ENCODE results near the gene OSER1. TPM values are rescaled to one million over a fixed set of nuclear protein-coding genes. Genes with fewer than 3 reads are reported as not detected.

Gene OSER1
- total RNA-seq, 1 experiment from 2014 or later = 19.6 TPM

DNA sequence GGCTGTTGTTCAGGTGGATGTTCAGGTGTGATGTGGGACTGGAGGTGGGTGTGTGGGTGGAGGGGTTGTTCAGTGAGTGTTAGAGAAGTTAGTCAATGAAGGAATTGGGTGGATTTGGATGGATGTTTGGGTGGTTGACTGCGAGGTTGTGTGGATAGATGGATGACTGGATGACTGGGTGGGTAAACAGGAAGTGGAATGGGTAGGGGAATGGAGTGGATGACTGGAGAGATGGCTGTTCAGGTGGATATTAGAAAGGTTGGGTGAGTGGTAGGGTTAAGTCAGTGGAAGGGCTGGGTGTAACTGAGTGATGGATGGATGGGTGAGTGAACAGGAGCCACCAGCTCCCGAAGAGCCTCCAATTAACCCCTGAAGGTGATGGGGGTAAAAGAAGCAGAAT is 51.4 kb downstream of the OSER1 start:
- no peaks in the 10 kb centered on the region for H3K4me1 ChIP-seq (ENCODE audit: low read length)
- no peak overlapping the region for H3K4me2 ChIP-seq (ENCODE audit: low read depth, low read length, poor library complexity, severe bottlenecking)
- H3K9me2 ChIP-seq (replicated peaks; ENCODE audit: insufficient read depth, low read length) = no peaks in the 10 kb centered on the region
- H3K9ac ChIP-seq (ENCODE audit: low read length) = no peak overlapping the region
- no peak for DNase-seq
- no peaks in the 10 kb centered on the region for H3K36me3 ChIP-seq (ENCODE audit: insufficient read depth, low read length)
- H3K27ac ChIP-seq (ENCODE audit: low read length) = no peak overlapping the region
- H3K27me3 ChIP-seq (ENCODE audit: low read length) = no peaks in the 10 kb centered on the region
- H3K79me2 ChIP-seq (ENCODE audit: low read length) = no peaks in the 10 kb centered on the region
- H2AFZ ChIP-seq (ENCODE audit: low read length) = no peak overlapping the region
- H3K4me3 ChIP-seq (ENCODE audit: low read length) = no peak overlapping the region
- no peaks in the 10 kb centered on the region for H3K9me3 ChIP-seq (ENCODE audit: low read length)
- no peaks in the 10 kb centered on the region for H4K20me1 ChIP-seq (ENCODE audit: insufficient read depth, low read depth, low read length)

DNA sequence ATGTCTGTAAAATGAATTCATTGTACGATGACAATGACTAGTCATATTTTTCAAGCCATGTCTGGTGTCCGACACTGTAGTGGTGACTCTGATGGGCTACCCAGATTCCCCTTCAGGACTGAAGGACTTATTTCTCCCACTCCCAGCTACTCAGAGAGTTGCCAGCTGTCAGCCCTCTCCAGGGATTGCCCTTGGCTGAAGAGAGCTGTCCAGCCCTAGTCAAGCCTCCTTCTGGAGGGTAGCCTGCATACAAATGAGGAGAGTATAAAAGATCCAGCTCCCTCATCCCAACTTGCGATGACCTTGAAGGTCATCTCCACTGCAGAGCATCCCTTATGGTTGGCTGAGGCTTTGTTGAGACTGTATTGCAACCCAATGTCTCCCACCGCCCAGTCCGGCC is 53.5 kb downstream of the OSER1 start:
- Histone ChIP-seq H4K20me1 (ENCODE audit: insufficient read depth, low read depth, low read length) (no peaks in the 10 kb centered on the region), H2AFZ (ENCODE audit: low read length) (no peak overlapping the region), H3K4me3 (ENCODE audit: low read length) (no peak overlapping the region), H3K9ac (ENCODE audit: low read length) (no peak overlapping the region), H3K79me2 (ENCODE audit: low read length) (no peaks in the 10 kb centered on the region), H3K36me3 (ENCODE audit: insufficient read depth, low read length) (no peaks in the 10 kb centered on the region), H3K9me2 (replicated peaks; ENCODE audit: insufficient read depth, low read length) (no peaks in the 10 kb centered on the region), H3K9me3 (ENCODE audit: low read length) (no peaks in the 10 kb centered on the region), H3K27ac (ENCODE audit: low read length) (no peak overlapping the region), H3K27me3 (ENCODE audit: low read length) (no peaks in the 10 kb centered on the region), H3K4me2 (ENCODE audit: low read depth, low read length, poor library complexity, severe bottlenecking) (no peak overlapping the region), H3K4me1 (ENCODE audit: low read length) (no peaks in the 10 kb centered on the region)
- DNase-seq = no peak

GRCh38 chr20:44154521-44155001 is 56.0 kb downstream of the OSER1 start:
- H3K4me3 ChIP-seq (ENCODE audit: low read length) = no peak overlapping the region
- H3K9me3 ChIP-seq (ENCODE audit: low read length) = no peaks in the 10 kb centered on the region
- H3K9me2 ChIP-seq (replicated peaks; ENCODE audit: insufficient read depth, low read length) = no peaks in the 10 kb centered on the region
- H3K4me1 ChIP-seq (ENCODE audit: low read length) = no peaks in the 10 kb centered on the region
- H3K9ac ChIP-seq (ENCODE audit: low read length) = no peak overlapping the region
- H3K79me2 ChIP-seq (ENCODE audit: low read length) = no peaks in the 10 kb centered on the region
- H3K27me3 ChIP-seq (ENCODE audit: low read length) = no peaks in the 10 kb centered on the region
- DNase-seq = no peak
- no peak overlapping the region for H2AFZ ChIP-seq (ENCODE audit: low read length)
- no peak overlapping the region for H3K4me2 ChIP-seq (ENCODE audit: low read depth, low read length, poor library complexity, severe bottlenecking)
- H3K27ac ChIP-seq (ENCODE audit: low read length) = no peak overlapping the region
- no peaks in the 10 kb centered on the region for H3K36me3 ChIP-seq (ENCODE audit: insufficient read depth, low read length)
- no peaks in the 10 kb centered on the region for H4K20me1 ChIP-seq (ENCODE audit: insufficient read depth, low read depth, low read length)

- DNase-seq = no peak
- H3K4me1 ChIP-seq (ENCODE audit: low read length) = no peaks in the 10 kb centered on the region
- no peak overlapping the region for H3K4me3 ChIP-seq (ENCODE audit: low read length)
- no peaks in the 10 kb centered on the region for H4K20me1 ChIP-seq (ENCODE audit: insufficient read depth, low read depth, low read length)
- no peaks in the 10 kb centered on the region for H3K27me3 ChIP-seq (ENCODE audit: low read length)
- H3K79me2 ChIP-seq (ENCODE audit: low read length) = no peaks in the 10 kb centered on the region
- no peak overlapping the region for H3K9ac ChIP-seq (ENCODE audit: low read length)
- no peak overlapping the region for H3K27ac ChIP-seq (ENCODE audit: low read length)
- H3K4me2 ChIP-seq (ENCODE audit: low read depth, low read length, poor library complexity, severe bottlenecking) = no peak overlapping the region
- no peaks in the 10 kb centered on the region for H3K9me2 ChIP-seq (replicated peaks; ENCODE audit: insufficient read depth, low read length)
- no peak overlapping the region for H2AFZ ChIP-seq (ENCODE audit: low read length)
- no peaks in the 10 kb centered on the region for H3K36me3 ChIP-seq (ENCODE audit: insufficient read depth, low read length)
- no peaks in the 10 kb centered on the region for H3K9me3 ChIP-seq (ENCODE audit: low read length)
Observed at GRCh38 chr20:44153636-44154043, 56.9 kb downstream of the OSER1 start.

- Histone ChIP-seq H3K27ac (ENCODE audit: low read length) (no peak overlapping the region), H3K79me2 (ENCODE audit: low read length) (no peaks in the 10 kb centered on the region), H3K4me1 (ENCODE audit: low read length) (no peaks in the 10 kb centered on the region), H3K9me2 (replicated peaks; ENCODE audit: insufficient read depth, low read length) (no peaks in the 10 kb centered on the region), H3K27me3 (ENCODE audit: low read length) (no peaks in the 10 kb centered on the region), H3K9me3 (ENCODE audit: low read length) (no peaks in the 10 kb centered on the region), H3K36me3 (ENCODE audit: insufficient read depth, low read length) (no peaks in the 10 kb centered on the region), H3K4me3 (ENCODE audit: low read length) (no peak overlapping the region), H4K20me1 (ENCODE audit: insufficient read depth, low read depth, low read length) (no peaks in the 10 kb centered on the region), H2AFZ (ENCODE audit: low read length) (no peak overlapping the region), H3K9ac (ENCODE audit: low read length) (no peak overlapping the region), H3K4me2 (ENCODE audit: low read depth, low read length, poor library complexity, severe bottlenecking) (no peak overlapping the region)
- DNase-seq = no peak
Observed at GRCh38 chr20:44151621-44152416, 58.8 kb downstream of the OSER1 start.

DNA sequence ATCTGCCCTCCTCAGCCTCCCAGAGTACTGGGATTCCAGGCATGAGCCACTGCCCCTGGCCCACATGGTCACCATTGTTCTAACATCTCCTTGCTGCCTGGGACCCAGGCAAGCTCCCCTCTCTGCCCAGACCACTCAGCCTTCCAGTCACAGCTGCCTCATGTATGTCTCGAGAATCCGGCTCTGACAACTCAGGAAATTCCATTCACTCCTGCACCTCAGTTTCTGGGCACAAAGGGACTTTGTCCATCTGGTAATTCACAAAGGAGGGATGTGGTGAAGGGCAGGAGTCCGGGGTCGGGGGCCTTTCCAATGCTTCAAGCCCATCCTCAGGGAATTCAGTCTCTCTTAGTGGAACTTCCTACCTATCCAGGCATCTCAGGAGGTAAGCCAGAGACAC is 64.3 kb downstream of the OSER1 start:
- Histone ChIP-seq H3K9me2 (replicated peaks; ENCODE audit: insufficient read depth, low read length) (no peaks in the 10 kb centered on the region), H3K4me1 (ENCODE audit: low read length) (no peaks in the 10 kb centered on the region), H4K20me1 (ENCODE audit: insufficient read depth, low read depth, low read length) (no peaks in the 10 kb centered on the region), H3K4me3 (ENCODE audit: low read length) (no peak overlapping the region), H3K9ac (ENCODE audit: low read length) (no peak overlapping the region), H3K4me2 (ENCODE audit: low read depth, low read length, poor library complexity, severe bottlenecking) (no peak overlapping the region), H3K9me3 (ENCODE audit: low read length) (no peaks in the 10 kb centered on the region), H3K27me3 (ENCODE audit: low read length) (no peaks in the 10 kb centered on the region), H3K79me2 (ENCODE audit: low read length) (no peaks in the 10 kb centered on the region), H2AFZ (ENCODE audit: low read length) (no peak overlapping the region), H3K36me3 (ENCODE audit: insufficient read depth, low read length) (no peaks in the 10 kb centered on the region), H3K27ac (ENCODE audit: low read length) (no peak overlapping the region)
- DNase-seq = no peak

Other genes starting within 250 kb of the OSER1 start
- not detected in 2 replicates for gene JPH2, start 23.6 kb downstream of the OSER1 start, total RNA-seq (2014; rRNA removed; shearing (Covaris generic); ENCODE audit: low replicate concordance)
- gene GDAP1L1, start 36.5 kb upstream of the OSER1 start, total RNA-seq (2014; rRNA removed; shearing (Covaris generic); ENCODE audit: low replicate concordance) = 0.89 and 0.97 TPM in 2 replicates
- 0.82 and 3.0 TPM in 2 replicates for gene FITM2, start 100.4 kb upstream of the OSER1 start, total RNA-seq (2014; rRNA removed; shearing (Covaris generic); ENCODE audit: low replicate concordance)
- not detected in 2 replicates for gene R3HDML, start 126.3 kb upstream of the OSER1 start, total RNA-seq (2014; rRNA removed; shearing (Covaris generic); ENCODE audit: low replicate concordance)
- gene HNF4A, start 144.9 kb upstream of the OSER1 start, total RNA-seq (2014; rRNA removed; shearing (Covaris generic); ENCODE audit: low replicate concordance) = not detected in 2 replicates

Data from Karpas-422 (cell line).